ENCODE results near the gene NOSTRIN. TPM values are rescaled to one million over a fixed set of nuclear protein-coding genes. Genes with fewer than 3 reads are reported as not detected.

NOSTRIN gene
- total and polyA plus RNA-seq, 4 donors, result 4.1 to 16.7 (median 8.5) TPM

DNA sequence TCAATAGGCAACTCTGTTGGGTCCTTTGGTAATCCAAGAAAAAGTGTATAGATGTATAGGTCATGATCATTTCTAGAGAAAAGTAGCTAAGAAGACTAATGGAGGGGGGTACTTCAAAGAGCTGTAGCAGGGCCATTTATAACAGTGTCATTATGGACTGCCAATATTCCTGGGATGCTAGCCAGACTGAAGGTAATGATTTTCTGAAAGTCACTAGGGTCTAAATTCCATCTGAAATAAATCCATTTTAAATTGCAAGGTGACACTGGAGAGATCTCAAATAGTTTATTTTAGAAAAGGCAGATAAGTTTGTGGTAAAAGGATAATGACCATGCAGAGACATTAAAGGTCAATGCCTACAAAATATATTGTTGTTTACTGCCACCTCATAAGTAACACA lies 92.3 kb downstream of the NOSTRIN start (continued):
- TF ChIP-seq REST (IDR thresholded peaks at IDR 0.05), result peak; percentile 13
- TF ChIP-seq, protein P1, sequence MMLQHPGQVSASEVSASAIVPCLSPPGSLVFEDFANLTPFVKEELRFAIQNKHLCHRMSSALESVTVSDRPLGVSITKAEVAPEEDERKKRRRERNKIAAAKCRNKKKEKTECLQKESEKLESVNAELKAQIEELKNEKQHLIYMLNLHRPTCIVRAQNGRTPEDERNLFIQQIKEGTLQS (IDR thresholded peaks at IDR 0.05), result no peak

- H3K9ac ChIP-seq (ENCODE audit: low read depth in 1 of 2, low read length in 2 of 2), result no peak overlapping the region
- H3K27me3 ChIP-seq (ENCODE audit: control insufficient read depth in 4 of 4, insufficient read depth in 4 of 4, low read length in 3 of 4), result no peaks in the 10 kb centered on the region
- H3K36me3 ChIP-seq (ENCODE audit: control insufficient read depth in 4 of 4, insufficient read depth in 3 of 4, low read depth in 1 of 4, low read length in 3 of 4), result no peaks in the 10 kb centered on the region
- no peak for DNase-seq (ENCODE audit: low spot score)
- H3K27ac ChIP-seq (ENCODE audit: low read depth in 1 of 2, low read length in 2 of 2), result no peak overlapping the region
- peaks cover 2 to 19% (median 9%) of the 10 kb centered on the region in 4 donors for H3K4me1 ChIP-seq (ENCODE audit: control insufficient read depth in 4 of 4, insufficient read depth in 4 of 4, low read length in 3 of 4)
- H3K4me3 ChIP-seq (ENCODE audit: low read depth in 1 of 3, low read length in 3 of 3), result no peak overlapping the region
- no peaks in the 10 kb centered on the region for H3K9me3 ChIP-seq (ENCODE audit: control insufficient read depth in 4 of 4, low read length in 3 of 4)
- TF ChIP-seq TAF1 (conservative IDR thresholded peaks at IDR 0.05) (no peak), YY1 (IDR thresholded peaks at IDR 0.05) (no peak), NR2F2 (IDR thresholded peaks at IDR 0.05) (no peak), SP1 (IDR thresholded peaks at IDR 0.05) (no peak), RAD21 (IDR thresholded peaks at IDR 0.05) (no peak), EGR1 (IDR thresholded peaks at IDR 0.05; ENCODE audit: low read depth in 2 of 2) (no peak), HNF4G (IDR thresholded peaks at IDR 0.05) (no peak), FOXA1 (IDR thresholded peaks at IDR 0.05) (no peak), JUND (IDR thresholded peaks at IDR 0.05) (no peak), FOXA2 (IDR thresholded peaks at IDR 0.05) (no peak), REST (IDR thresholded peaks at IDR 0.05) (no peak), GABPA (IDR thresholded peaks at IDR 0.05 in 1 of 2, conservative IDR thresholded peaks at IDR 0.05 in 1 of 2) (no peak), MAX (IDR thresholded peaks at IDR 0.05) (no peak), CTCF (IDR thresholded peaks at IDR 0.05; ENCODE audit: low read depth, low read length, missing input control) (no peak), ZBTB33 (IDR thresholded peaks at IDR 0.05) (no peak)
- TF ChIP-seq, protein P1 (IDR thresholded peaks at IDR 0.05), result no peak
These were observed 93.3 kb downstream of the NOSTRIN start for GRCh38 chr2:168895771-168896170.

Measured in liver (tissue), 9 donors.